Chondrocyte (in vitro differentiated cells): ENCODE data around the gene PHLPP1. TPM values are rescaled to one million over a fixed set of nuclear protein-coding genes. Genes with fewer than 3 reads are reported as not detected.
A peak's percentile ranks its signal among the peaks of the same experiment; 100 is the strongest.

Experiments used
- DNase-seq: peaks from one replicate; pipeline ENCODE4 v3.0.0; 2021; ENCODE audit warnings: mixed read lengths, low spot score
- H3K27ac Mint-ChIP-seq: one replicate; pipeline ENCODE4 v1.8.0; 2021; ENCODE audit warnings: mild to moderate bottlenecking, moderate library complexity, mixed read lengths; ENCODE audit not compliant: unreplicated experiment
- H3K27me3 Mint-ChIP-seq: 2 replicates; pipeline ENCODE4 v1.8.0; 2021; ENCODE audit warnings: low read depth, mixed read lengths
- H3K36me3 Mint-ChIP-seq: 2 replicates; pipeline ENCODE4 v1.8.0; 2021; ENCODE audit warnings: low read depth, mixed read lengths
- H3K4me1 Mint-ChIP-seq: 2 replicates; pipeline ENCODE4 v1.8.0; 2021; ENCODE audit warnings: low read depth, mild to moderate bottlenecking, mixed read lengths
- H3K4me3 Mint-ChIP-seq: one replicate; pipeline ENCODE4 v1.8.0; 2021; ENCODE audit warnings: mild to moderate bottlenecking, moderate library complexity, mixed read lengths; ENCODE audit not compliant: unreplicated experiment
- H3K9me3 Mint-ChIP-seq: 2 replicates; pipeline ENCODE4 v1.8.0; 2021; ENCODE audit warnings: low read depth, mixed read lengths
- CTCF ChIP-seq: fragments of 200-600 bp; sonication (generic); IDR thresholded peaks from 2 replicates; pipeline ENCODE4 v1.5.0; 2021; ENCODE audit warnings: antibody characterized with exemption, mild to moderate bottlenecking, moderate library complexity
- total RNA-seq: library from RNA; stranded (reverse); gene quantifications from 3 replicates; pipeline ENCODE4 v1.2.1, GENCODE V29; 2021

The PHLPP1 gene
- total RNA-seq, 1 donor from 2014 or later = 10.4 TPM

GRCh38 chr18:62885804-62886203 lies 170.5 kb downstream of the PHLPP1 start:
- no peak for DNase-seq
- no peak for TF ChIP-seq CTCF
- Mint-ChIP-seq H3K9me3 (peaks cover 2% of the 10 kb centered on the region), H3K27ac (no peak overlapping the region), H3K36me3 (no peaks in the 10 kb centered on the region), H3K4me3 (no peak overlapping the region), H3K4me1 (peaks cover 11% of the 10 kb centered on the region), H3K27me3 (no peaks in the 10 kb centered on the region)

GRCh38 chr18:62894681-62895390 lies 179.5 kb downstream of the PHLPP1 start:
- Mint-ChIP-seq H3K36me3 (peaks cover 7% of the 10 kb centered on the region), H3K4me3 (no peak overlapping the region), H3K4me1 (peaks cover 41% of the 10 kb centered on the region), H3K9me3 (no peaks in the 10 kb centered on the region), H3K27me3 (no peaks in the 10 kb centered on the region), H3K27ac (no peak overlapping the region)
- no peak for DNase-seq
- TF ChIP-seq CTCF = no peak

GRCh38 chr18:62897153-62897552 lies 181.8 kb downstream of the PHLPP1 start:
- no peaks in the 10 kb centered on the region for H3K27me3 Mint-ChIP-seq
- H3K27ac Mint-ChIP-seq = peak overlapping the region; percentile 77
- DNase-seq = no peak
- no peaks in the 10 kb centered on the region for H3K9me3 Mint-ChIP-seq
- no peak overlapping the region for H3K4me3 Mint-ChIP-seq
- peaks cover 7% of the 10 kb centered on the region for H3K36me3 Mint-ChIP-seq
- H3K4me1 Mint-ChIP-seq = peaks cover 41% of the 10 kb centered on the region
- TF ChIP-seq CTCF = no peak

GRCh38 chr18:62898359-62898758 lies 183.0 kb downstream of the PHLPP1 start:
- DNase-seq = no peak
- H3K4me1 Mint-ChIP-seq = peaks cover 41% of the 10 kb centered on the region
- TF ChIP-seq CTCF = no peak
- peak overlapping the region; percentile 30 for H3K27ac Mint-ChIP-seq
- no peaks in the 10 kb centered on the region for H3K9me3 Mint-ChIP-seq
- H3K36me3 Mint-ChIP-seq = peaks cover 12% of the 10 kb centered on the region
- H3K4me3 Mint-ChIP-seq = no peak overlapping the region
- no peaks in the 10 kb centered on the region for H3K27me3 Mint-ChIP-seq

- H3K4me1 Mint-ChIP-seq = peaks cover 30% of the 10 kb centered on the region
- no peak for DNase-seq
- H3K27me3 Mint-ChIP-seq = no peaks in the 10 kb centered on the region
- peaks cover 12% of the 10 kb centered on the region for H3K36me3 Mint-ChIP-seq
- no peak overlapping the region for H3K27ac Mint-ChIP-seq
- no peak for TF ChIP-seq CTCF
- H3K4me3 Mint-ChIP-seq = no peak overlapping the region
- H3K9me3 Mint-ChIP-seq = no peaks in the 10 kb centered on the region
These were observed 184.2 kb downstream of the PHLPP1 start for GRCh38 chr18:62899534-62899933.
